Activated CD4-positive, alpha-beta memory T cell treated with anti-CD3 and anti-CD28 coated beads for 36 hours (primary cell): ENCODE results near the gene ANKRD29. TPM values are rescaled to one million over a fixed set of nuclear protein-coding genes. Genes with fewer than 3 reads are reported as not detected.

Source experiments
- CTCF ChIA-PET: fragments of 350-600 bp; sonication (Branson Sonifier 250); formaldehyde crosslinking; loops from one replicate; lab custom pipeline; 2021; ENCODE audit warnings: antibody characterized with exemption, inconsistent platforms; lab: Charles Lee
- POLR2A ChIA-PET: fragments of 350-600 bp; sonication (Branson Sonifier 250); formaldehyde crosslinking; loops from one replicate; lab custom pipeline; 2021; ENCODE audit warnings: antibody characterized with exemption; lab: Charles Lee
- DNase-seq: peaks from one replicate; pipeline ENCODE4 v3.0.0-alpha.2; 2020
- H3K27ac Mint-ChIP-seq: one replicate; pipeline ENCODE4 v1.8.0; 2021; ENCODE audit warnings: mixed read lengths
- H3K27me3 Mint-ChIP-seq: one replicate; pipeline ENCODE4 v1.8.0; 2021; ENCODE audit warnings: mixed read lengths
- H3K36me3 Mint-ChIP-seq: one replicate; pipeline ENCODE4 v1.8.0; 2021; ENCODE audit warnings: mixed read lengths
- H3K4me1 Mint-ChIP-seq: one replicate; pipeline ENCODE4 v1.8.0; 2021; ENCODE audit warnings: low read depth, mixed read lengths
- H3K4me3 Mint-ChIP-seq: one replicate; pipeline ENCODE4 v1.8.0; 2021; ENCODE audit warnings: mild to moderate bottlenecking, mixed read lengths
- H3K9me3 Mint-ChIP-seq: one replicate; pipeline ENCODE4 v1.8.0; 2021; ENCODE audit warnings: mixed read lengths
- intact Hi-C: fragments of 100-400 bp; cut with micrococcal nuclease; formaldehyde crosslinking; loops from one replicate; pipeline ENCODE4 v1.15.1; 2023
- total RNA-seq, 2 experiments: library from RNA; stranded (reverse); gene quantifications; one replicate each; pipeline ENCODE4 v1.2.3, GENCODE V29; 2021

Gene ANKRD29
- total RNA-seq, 2 experiments from 2014 or later = not detected

GRCh38 chr18:23701544-23702064 lies 38.9 kb upstream of the ANKRD29 start:
- Mint-ChIP-seq H3K4me1 (no peaks in the 10 kb centered on the region), H3K27me3 (peaks cover 6% of the 10 kb centered on the region), H3K4me3 (no peak overlapping the region), H3K36me3 (no peaks in the 10 kb centered on the region), H3K9me3 (no peaks in the 10 kb centered on the region), H3K27ac (no peak overlapping the region)
- no peak for DNase-seq
- CTCF ChIA-PET = interaction anchor here (1.2 to 4.1 kb wide), 4 partner anchors 76 to 203 kb away, joined by 5 to 94 read pairs (median 9); no protein-coding TSS in a partner anchor
- intact Hi-C loops = loop anchor here (2.0 to 5.0 kb wide), 3 partner anchors 39 to 203 kb away; partner anchors contain the start of gene ANKRD29
- POLR2A ChIA-PET = no interaction called here

- no peak overlapping the region for H3K4me3 Mint-ChIP-seq
- H3K36me3 Mint-ChIP-seq = no peaks in the 10 kb centered on the region
- POLR2A ChIA-PET = no interaction called here
- DNase-seq = no peak
- H3K27me3 Mint-ChIP-seq = peaks cover 6% of the 10 kb centered on the region
- no peaks in the 10 kb centered on the region for H3K9me3 Mint-ChIP-seq
- no peaks in the 10 kb centered on the region for H3K4me1 Mint-ChIP-seq
- intact Hi-C loops = loop anchor here (5.0 kb wide), 1 partner anchor 39 kb away; the partner anchor contains the start of gene ANKRD29
- CTCF ChIA-PET = interaction anchor here (0.7 to 1.4 kb wide), 4 partner anchors 79 to 570 kb away, joined by 3 to 5 read pairs (median 3); no protein-coding TSS in a partner anchor
- no peak overlapping the region for H3K27ac Mint-ChIP-seq
Measured at GRCh38 chr18:23701017-23701416, 38.3 kb upstream of the ANKRD29 start.

GRCh38 chr18:23694637-23695430 lies 32.1 kb upstream of the ANKRD29 start:
- Mint-ChIP-seq H3K4me1 (no peaks in the 10 kb centered on the region), H3K36me3 (no peaks in the 10 kb centered on the region), H3K4me3 (no peak overlapping the region), H3K9me3 (no peaks in the 10 kb centered on the region), H3K27ac (no peak overlapping the region), H3K27me3 (peaks cover 5% of the 10 kb centered on the region)
- DNase-seq = no peak
- intact Hi-C loops = no loop called here
- CTCF ChIA-PET = interaction anchor here (0.6 kb wide), 1 partner anchor 503 kb away, joined by 3 read pairs; no protein-coding TSS in a partner anchor
- POLR2A ChIA-PET = no interaction called here

GRCh38 chr18:23693846-23694245 lies 31.1 kb upstream of the ANKRD29 start:
- H3K9me3 Mint-ChIP-seq = no peaks in the 10 kb centered on the region
- ChIA-PET CTCF (no interaction called here), POLR2A (no interaction called here)
- H3K27me3 Mint-ChIP-seq = peaks cover 9% of the 10 kb centered on the region
- H3K36me3 Mint-ChIP-seq = no peaks in the 10 kb centered on the region
- DNase-seq = no peak
- H3K4me1 Mint-ChIP-seq = peaks cover 4% of the 10 kb centered on the region
- H3K27ac Mint-ChIP-seq = no peak overlapping the region
- H3K4me3 Mint-ChIP-seq = no peak overlapping the region
- intact Hi-C loops = no loop called here

- CTCF ChIA-PET = no interaction called here
- Mint-ChIP-seq H3K27me3 (peaks cover 32% of the 10 kb centered on the region), H3K9me3 (no peaks in the 10 kb centered on the region)
Measured at GRCh38 chr18:23690505-23691068, 27.9 kb upstream of the ANKRD29 start.

GRCh38 chr18:23689616-23690504 lies 27.1 kb upstream of the ANKRD29 start:
- Mint-ChIP-seq H3K27ac (no peak overlapping the region), H3K27me3 (peaks cover 32% of the 10 kb centered on the region), H3K36me3 (no peaks in the 10 kb centered on the region), H3K4me1 (peaks cover 6% of the 10 kb centered on the region), H3K4me3 (peak overlapping the region; percentile 35), H3K9me3 (no peaks in the 10 kb centered on the region)
- intact Hi-C loops = loop anchor here (5.0 kb wide), 1 partner anchor 63 kb away; no protein-coding TSS in a partner anchor
- ChIA-PET POLR2A (interaction anchor here (0.6 kb wide), 1 partner anchor 43 kb away, joined by 3 read pairs; no protein-coding TSS in a partner anchor), CTCF (interaction anchor here (1.3 kb wide), 1 partner anchor 67 kb away, joined by 5 read pairs; no protein-coding TSS in a partner anchor)
- peak; percentile 23 for DNase-seq

More at GRCh38 chr18:23690505-23691068, 27.9 kb upstream of the ANKRD29 start:
- no peak overlapping the region for H3K27ac Mint-ChIP-seq
- H3K36me3 Mint-ChIP-seq = no peaks in the 10 kb centered on the region
- peaks cover 6% of the 10 kb centered on the region for H3K4me1 Mint-ChIP-seq
- H3K4me3 Mint-ChIP-seq = peak overlapping the region; percentile 35
- DNase-seq = no peak
- intact Hi-C loops = no loop called here
- POLR2A ChIA-PET = interaction anchor here (0.6 kb wide), 1 partner anchor 44 kb away, joined by 3 read pairs; no protein-coding TSS in a partner anchor

GRCh38 chr18:23689031-23689615 lies 26.4 kb upstream of the ANKRD29 start, which contains the start of gene LAMA3:
LAMA3 (plus strand) TSS chr18:23689453; CDS start chr18:23689684, 231 bp downstream.
- Mint-ChIP-seq H3K36me3 (no peaks in the 10 kb centered on the region), H3K4me1 (peaks cover 6% of the 10 kb centered on the region), H3K27ac (no peak within 1 kb of the TSS), H3K27me3 (peaks cover 36% of the 10 kb centered on the region), H3K4me3 (peak within 1 kb of the TSS; percentile 40), H3K9me3 (no peaks in the 10 kb centered on the region)
- POLR2A ChIA-PET = no interaction called here
- intact Hi-C loops = loop anchor here (5.0 kb wide), 1 partner anchor 62 kb away; no protein-coding TSS in a partner anchor
- CTCF ChIA-PET = interaction anchor here (1.3 kb wide), 1 partner anchor 67 kb away, joined by 5 read pairs; no protein-coding TSS in a partner anchor
- peak; percentile 41 for DNase-seq

GRCh38 chr18:23688528-23688927 lies 25.8 kb upstream of the ANKRD29 start:
- POLR2A ChIA-PET = no interaction called here
- H3K27me3 Mint-ChIP-seq = peaks cover 40% of the 10 kb centered on the region
- no peaks in the 10 kb centered on the region for H3K36me3 Mint-ChIP-seq
- H3K9me3 Mint-ChIP-seq = no peaks in the 10 kb centered on the region
- CTCF ChIA-PET = interaction anchor here (1.2 to 1.3 kb wide), 3 partner anchors 15 to 121 kb away, joined by 3 to 5 read pairs (median 5); no protein-coding TSS in a partner anchor
- no peak overlapping the region for H3K27ac Mint-ChIP-seq
- no peak overlapping the region for H3K4me3 Mint-ChIP-seq
- no peak for DNase-seq
- intact Hi-C loops = loop anchor here (5.0 kb wide), 1 partner anchor 61 kb away; no protein-coding TSS in a partner anchor
- H3K4me1 Mint-ChIP-seq = peaks cover 6% of the 10 kb centered on the region

- POLR2A ChIA-PET = no interaction called here
Measured at GRCh38 chr18:23684515-23685197, 21.9 kb upstream of the ANKRD29 start.

GRCh38 chr18:23683671-23684070 lies 21.0 kb upstream of the ANKRD29 start:
- H3K36me3 Mint-ChIP-seq = no peaks in the 10 kb centered on the region
- ChIA-PET POLR2A (no interaction called here), CTCF (no interaction called here)
- DNase-seq = no peak
- no peaks in the 10 kb centered on the region for H3K9me3 Mint-ChIP-seq
- peaks cover 44% of the 10 kb centered on the region for H3K27me3 Mint-ChIP-seq
- H3K4me1 Mint-ChIP-seq = peaks cover under 1% of the 10 kb centered on the region
- H3K27ac Mint-ChIP-seq = no peak overlapping the region
- intact Hi-C loops = no loop called here
- H3K4me3 Mint-ChIP-seq = no peak overlapping the region

More at GRCh38 chr18:23684515-23685197, 21.9 kb upstream of the ANKRD29 start:
- Mint-ChIP-seq H3K4me3 (no peak overlapping the region), H3K9me3 (no peaks in the 10 kb centered on the region), H3K36me3 (no peaks in the 10 kb centered on the region), H3K27me3 (peaks cover 43% of the 10 kb centered on the region), H3K4me1 (peaks cover 6% of the 10 kb centered on the region), H3K27ac (no peak overlapping the region)
- CTCF ChIA-PET = no interaction called here
- intact Hi-C loops = loop anchor here (5.0 kb wide), 1 partner anchor 57 kb away; no protein-coding TSS in a partner anchor
- no peak for DNase-seq
